HEK293 (cell line): ENCODE measurements around the gene CTDSP2.

Source experiments
- CTCF ChIA-PET: fragments of 350-600 bp; formaldehyde crosslinking; extraction: SDS; loops from one replicate; lab custom pipeline; 2021; ENCODE audit warnings: antibody characterized with exemption; lab: Yijun Ruan, JAX
- POLR2A ChIA-PET: fragments of 300-600 bp; formaldehyde crosslinking; extraction: SDS; loops from one replicate; lab custom pipeline; 2020; ENCODE audit warnings: antibody characterized with exemption, inconsistent platforms; lab: Yijun Ruan, JAX
- H3K27ac ChIP-seq: fragments of 200-500 bp; sonication (Bioruptor generic); 2 replicates; pipeline ENCODE4 v1.5.1; 2014; ENCODE audit warnings: low read depth, low read length, control low read depth, inconsistent platforms; ENCODE audit errors: extremely low read depth
- H3K36me3 ChIP-seq, 2 experiments: fragments of 200-500 bp in 1 of 2; sonication (Bioruptor generic) in 1 of 2; 1 replicate in 1 of 2; 2 replicates in 1 of 2; pipeline ENCODE4 v1.5.1; 2014 to 2017; ENCODE audit warnings: inconsistent platforms in 2 of 2, low read length in 2 of 2; ENCODE audit not compliant: control insufficient read depth in 2 of 2, insufficient read depth in 1 of 2
- H3K4me1 ChIP-seq: fragments of 200-500 bp; sonication (Bioruptor generic); 2 replicates; pipeline ENCODE4 v1.5.1; 2014; ENCODE audit warnings: mild to moderate bottlenecking, low read length, inconsistent platforms; ENCODE audit not compliant: control insufficient read depth, insufficient read depth
- H3K4me3 ChIP-seq: 2 replicates; pipeline ENCODE4 v1.5.1; 2011; ENCODE audit warnings: low read depth, mild to moderate bottlenecking, control low read depth, low read length, moderate library complexity
- H3K9me3 ChIP-seq: fragments of 200-500 bp; sonication (Bioruptor generic); 2 replicates; pipeline ENCODE4 v1.5.1; 2014; ENCODE audit warnings: low read depth, low read length, inconsistent platforms; ENCODE audit not compliant: control insufficient read depth, insufficient read depth
- EGR2 ChIP-seq: fragments of 450-650 bp; formaldehyde crosslinking; IDR thresholded peaks from 2 replicates; pipeline ENCODE4 v1.5.1; 2016; ENCODE audit warnings: low read depth, missing biosample characterization, missing genetic modification characterization
- KLF16 ChIP-seq: fragments of 450-650 bp; formaldehyde crosslinking; IDR thresholded peaks from 2 replicates; pipeline ENCODE4 v1.5.1; 2017; ENCODE audit warnings: missing biosample characterization, missing genetic modification characterization
- REPIN1 ChIP-seq: fragments of 450-650 bp; formaldehyde crosslinking; IDR thresholded peaks from 2 replicates; pipeline ENCODE4 v1.5.1; 2017; ENCODE audit warnings: missing biosample characterization, missing genetic modification characterization, low read depth
- ZBTB48 ChIP-seq: fragments of 450-650 bp; formaldehyde crosslinking; IDR thresholded peaks from 2 replicates; pipeline ENCODE4 v1.5.1; 2016; ENCODE audit warnings: missing biosample characterization, missing genetic modification characterization
- ZBTB7A ChIP-seq: fragments of 450-650 bp; formaldehyde crosslinking; IDR thresholded peaks from 2 replicates; pipeline ENCODE4 v1.5.1; 2016; ENCODE audit warnings: low read depth, missing biosample characterization, missing genetic modification characterization
- ZFP37 ChIP-seq: fragments of 450-650 bp; formaldehyde crosslinking; IDR thresholded peaks from 2 replicates; pipeline ENCODE4 v1.5.1; 2016; ENCODE audit warnings: missing biosample characterization, missing genetic modification characterization
- ZNF354C ChIP-seq: fragments of 450-650 bp; formaldehyde crosslinking; IDR thresholded peaks from 2 replicates; pipeline ENCODE4 v1.5.1; 2016; ENCODE audit warnings: missing biosample characterization, missing genetic modification characterization, low read depth, borderline replicate concordance
- ZNF549 ChIP-seq: fragments of 450-650 bp; IDR thresholded peaks from 2 replicates; pipeline ENCODE4 v1.5.1; 2018; ENCODE audit warnings: missing biosample characterization, missing genetic modification characterization, mild to moderate bottlenecking, inconsistent platforms, moderate library complexity
- ZNF560 ChIP-seq: fragments of 450-650 bp; formaldehyde crosslinking; IDR thresholded peaks from 2 replicates; pipeline ENCODE4 v1.5.1; 2017; ENCODE audit warnings: missing biosample characterization, missing genetic modification characterization, borderline replicate concordance
- ZNF621 ChIP-seq: fragments of 450-650 bp; formaldehyde crosslinking; IDR thresholded peaks from 2 replicates; pipeline ENCODE4 v1.5.1; 2017; ENCODE audit warnings: missing biosample characterization, missing genetic modification characterization
- ZNF654 ChIP-seq: fragments of 450-650 bp; formaldehyde crosslinking; IDR thresholded peaks from 2 replicates; pipeline ENCODE4 v1.5.1; 2016; ENCODE audit warnings: low read depth, missing biosample characterization, missing genetic modification characterization
- ZNF664 ChIP-seq: fragments of 450-650 bp; formaldehyde crosslinking; IDR thresholded peaks from 2 replicates; pipeline ENCODE4 v1.5.1; 2016; ENCODE audit warnings: missing biosample characterization, missing genetic modification characterization
- ZNF707 ChIP-seq: fragments of 450-650 bp; formaldehyde crosslinking; IDR thresholded peaks from 2 replicates; pipeline ENCODE4 v1.5.1; 2016; ENCODE audit warnings: missing biosample characterization, missing genetic modification characterization
- ZNF837 ChIP-seq: fragments of 450-650 bp; formaldehyde crosslinking; IDR thresholded peaks from 2 replicates; pipeline ENCODE4 v1.5.1; 2016; ENCODE audit warnings: missing biosample characterization, missing genetic modification characterization
- TF ChIP-seq, protein P1 (sequence below): fragments of 450-650 bp; formaldehyde crosslinking; IDR thresholded peaks from 2 replicates; pipeline ENCODE4 v1.5.1; 2016; ENCODE audit warnings: missing biosample characterization, missing genetic modification characterization
- TF ChIP-seq, protein P2 (sequence below): fragments of 450-650 bp; formaldehyde crosslinking; conservative IDR thresholded peaks from 2 replicates; pipeline ENCODE4 v1.5.1; 2016; ENCODE audit warnings: low read depth, missing biosample characterization, missing genetic modification characterization
- TF ChIP-seq, protein P3 (sequence below): fragments of 450-650 bp; formaldehyde crosslinking; IDR thresholded peaks from 2 replicates; pipeline ENCODE4 v1.5.1; 2016; ENCODE audit warnings: missing biosample characterization, missing genetic modification characterization

CTDSP2 gene

DNA sequence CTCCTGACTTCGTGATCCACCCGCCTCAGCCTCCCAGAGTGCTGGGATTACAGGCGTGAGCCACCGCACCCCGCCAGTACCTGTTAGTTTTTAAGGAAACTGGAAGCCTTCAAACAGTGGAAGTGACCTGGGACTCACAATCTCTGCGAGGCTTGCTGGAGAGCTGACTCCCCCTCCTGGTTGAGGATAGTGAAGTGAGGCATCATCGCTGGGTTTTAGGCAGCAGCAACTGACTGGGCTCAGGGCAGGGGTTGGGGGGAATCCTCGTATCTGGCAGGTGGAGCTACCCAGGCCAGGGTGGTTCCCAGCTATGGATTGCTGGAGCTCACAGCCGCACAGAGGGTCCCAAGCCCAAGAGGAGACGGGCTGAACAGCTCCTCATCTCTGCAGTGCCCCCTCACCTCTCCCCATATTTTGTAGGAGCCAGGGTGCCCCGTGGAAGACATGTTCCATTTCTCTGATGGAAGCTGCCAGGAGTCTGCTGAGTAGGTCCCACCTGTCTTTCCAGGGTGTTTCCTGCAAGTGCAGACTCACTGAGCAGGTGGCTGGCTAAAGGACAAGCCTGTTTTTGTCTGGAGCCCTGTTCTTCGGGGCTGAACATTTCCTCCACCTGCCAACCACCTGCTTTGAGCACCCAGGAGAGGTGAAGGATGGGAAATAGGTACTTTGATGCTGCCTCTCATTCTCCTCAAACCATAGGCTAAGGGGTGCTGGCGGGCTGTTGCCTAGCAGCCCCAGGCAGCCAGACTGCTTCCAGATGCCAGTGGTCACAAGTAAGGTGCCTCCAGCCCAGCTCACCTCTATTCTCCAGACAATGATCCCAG, 31.1 kb downstream of the CTDSP2 start:
- POLR2A ChIA-PET = no interaction called here
- Histone ChIP-seq H3K4me3 (no peak overlapping the region), H3K36me3 (peaks cover 0 to 20% of the 10 kb centered on the region in 2 experiments; a peak in 2 of 3 replicates), H3K9me3 (no peaks in the 10 kb centered on the region), H3K4me1 (no peaks in the 10 kb centered on the region), H3K27ac (no peak overlapping the region)
- CTCF ChIA-PET = interaction anchor here (1.0 to 4.5 kb wide), 4 partner anchors 13 to 81 kb away, joined by 3 to 27 read pairs (median 4); no protein-coding TSS in a partner anchor
- TF ChIP-seq ZNF654 (tag by site-specific recombination) (peak; percentile 19), ZNF837 (tag by site-specific recombination) (no peak)

DNA sequence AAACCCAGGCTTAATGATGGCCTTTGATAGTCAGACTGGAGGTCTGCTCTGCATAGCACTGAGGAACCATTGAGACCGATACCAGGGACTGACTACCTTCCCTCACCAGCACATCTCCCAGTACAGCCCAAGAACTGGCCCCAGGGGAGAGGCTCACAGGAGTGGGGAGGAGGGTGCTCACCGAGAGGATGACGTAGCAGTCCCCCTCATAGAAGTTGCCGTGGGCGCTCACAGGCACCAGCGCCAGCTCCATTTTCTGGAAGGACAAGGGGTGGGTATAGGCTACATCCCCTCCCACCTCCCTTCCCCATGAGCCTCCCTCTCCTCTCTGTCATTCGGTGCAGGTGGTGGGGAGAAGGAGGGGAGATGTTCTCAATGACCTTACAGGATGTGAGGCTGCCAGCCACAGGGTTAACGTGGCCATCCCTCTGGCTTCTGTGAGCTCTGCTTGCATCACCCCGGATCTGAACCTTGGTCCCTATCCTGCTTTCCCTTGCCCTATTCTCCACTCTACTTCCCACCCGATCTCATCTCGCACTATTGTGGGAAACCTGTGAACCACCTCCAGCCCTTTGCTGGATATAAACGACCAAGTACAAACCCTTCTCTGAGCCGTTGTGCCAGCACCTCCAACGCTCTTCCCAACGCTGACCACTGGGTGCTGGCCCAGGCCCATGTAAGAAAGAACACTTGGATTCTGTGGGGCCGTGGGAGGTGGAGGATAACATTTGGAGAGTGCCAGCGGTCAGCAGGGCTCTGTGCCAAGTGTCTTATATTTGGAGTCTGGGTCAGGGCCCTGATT, 32.4 kb downstream of the CTDSP2 start:
- CTCF ChIA-PET = interaction anchor here (0.8 to 0.9 kb wide), 2 partner anchors 11 to 90 kb away, joined by 3 read pairs; no protein-coding TSS in a partner anchor
- no peak overlapping the region for H3K27ac ChIP-seq
- POLR2A ChIA-PET = no interaction called here
- TF ChIP-seq ZNF837 (tag by site-specific recombination) = no peak
- TF ChIP-seq ZNF621 (tag by site-specific recombination) = no peak
- no peak for TF ChIP-seq ZBTB7A (tag by site-specific recombination)
- no peak for TF ChIP-seq EGR2 (tag by site-specific recombination)
- TF ChIP-seq KLF16 (tag by site-specific recombination) = no peak
- no peak for TF ChIP-seq ZNF354C
- TF ChIP-seq ZNF560 = no peak
- TF ChIP-seq, protein P1, sequence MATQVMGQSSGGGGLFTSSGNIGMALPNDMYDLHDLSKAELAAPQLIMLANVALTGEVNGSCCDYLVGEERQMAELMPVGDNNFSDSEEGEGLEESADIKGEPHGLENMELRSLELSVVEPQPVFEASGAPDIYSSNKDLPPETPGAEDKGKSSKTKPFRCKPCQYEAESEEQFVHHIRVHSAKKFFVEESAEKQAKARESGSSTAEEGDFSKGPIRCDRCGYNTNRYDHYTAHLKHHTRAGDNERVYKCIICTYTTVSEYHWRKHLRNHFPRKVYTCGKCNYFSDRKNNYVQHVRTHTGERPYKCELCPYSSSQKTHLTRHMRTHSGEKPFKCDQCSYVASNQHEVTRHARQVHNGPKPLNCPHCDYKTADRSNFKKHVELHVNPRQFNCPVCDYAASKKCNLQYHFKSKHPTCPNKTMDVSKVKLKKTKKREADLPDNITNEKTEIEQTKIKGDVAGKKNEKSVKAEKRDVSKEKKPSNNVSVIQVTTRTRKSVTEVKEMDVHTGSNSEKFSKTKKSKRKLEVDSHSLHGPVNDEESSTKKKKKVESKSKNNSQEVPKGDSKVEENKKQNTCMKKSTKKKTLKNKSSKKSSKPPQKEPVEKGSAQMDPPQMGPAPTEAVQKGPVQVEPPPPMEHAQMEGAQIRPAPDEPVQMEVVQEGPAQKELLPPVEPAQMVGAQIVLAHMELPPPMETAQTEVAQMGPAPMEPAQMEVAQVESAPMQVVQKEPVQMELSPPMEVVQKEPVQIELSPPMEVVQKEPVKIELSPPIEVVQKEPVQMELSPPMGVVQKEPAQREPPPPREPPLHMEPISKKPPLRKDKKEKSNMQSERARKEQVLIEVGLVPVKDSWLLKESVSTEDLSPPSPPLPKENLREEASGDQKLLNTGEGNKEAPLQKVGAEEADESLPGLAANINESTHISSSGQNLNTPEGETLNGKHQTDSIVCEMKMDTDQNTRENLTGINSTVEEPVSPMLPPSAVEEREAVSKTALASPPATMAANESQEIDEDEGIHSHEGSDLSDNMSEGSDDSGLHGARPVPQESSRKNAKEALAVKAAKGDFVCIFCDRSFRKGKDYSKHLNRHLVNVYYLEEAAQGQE = no peak
- TF ChIP-seq ZBTB48 (tag by site-specific recombination) = no peak
- no peak for TF ChIP-seq REPIN1
- TF ChIP-seq ZNF549 (tag by site-specific recombination) = no peak
- TF ChIP-seq ZFP37 (tag by site-specific recombination) = no peak
- TF ChIP-seq, protein P2, sequence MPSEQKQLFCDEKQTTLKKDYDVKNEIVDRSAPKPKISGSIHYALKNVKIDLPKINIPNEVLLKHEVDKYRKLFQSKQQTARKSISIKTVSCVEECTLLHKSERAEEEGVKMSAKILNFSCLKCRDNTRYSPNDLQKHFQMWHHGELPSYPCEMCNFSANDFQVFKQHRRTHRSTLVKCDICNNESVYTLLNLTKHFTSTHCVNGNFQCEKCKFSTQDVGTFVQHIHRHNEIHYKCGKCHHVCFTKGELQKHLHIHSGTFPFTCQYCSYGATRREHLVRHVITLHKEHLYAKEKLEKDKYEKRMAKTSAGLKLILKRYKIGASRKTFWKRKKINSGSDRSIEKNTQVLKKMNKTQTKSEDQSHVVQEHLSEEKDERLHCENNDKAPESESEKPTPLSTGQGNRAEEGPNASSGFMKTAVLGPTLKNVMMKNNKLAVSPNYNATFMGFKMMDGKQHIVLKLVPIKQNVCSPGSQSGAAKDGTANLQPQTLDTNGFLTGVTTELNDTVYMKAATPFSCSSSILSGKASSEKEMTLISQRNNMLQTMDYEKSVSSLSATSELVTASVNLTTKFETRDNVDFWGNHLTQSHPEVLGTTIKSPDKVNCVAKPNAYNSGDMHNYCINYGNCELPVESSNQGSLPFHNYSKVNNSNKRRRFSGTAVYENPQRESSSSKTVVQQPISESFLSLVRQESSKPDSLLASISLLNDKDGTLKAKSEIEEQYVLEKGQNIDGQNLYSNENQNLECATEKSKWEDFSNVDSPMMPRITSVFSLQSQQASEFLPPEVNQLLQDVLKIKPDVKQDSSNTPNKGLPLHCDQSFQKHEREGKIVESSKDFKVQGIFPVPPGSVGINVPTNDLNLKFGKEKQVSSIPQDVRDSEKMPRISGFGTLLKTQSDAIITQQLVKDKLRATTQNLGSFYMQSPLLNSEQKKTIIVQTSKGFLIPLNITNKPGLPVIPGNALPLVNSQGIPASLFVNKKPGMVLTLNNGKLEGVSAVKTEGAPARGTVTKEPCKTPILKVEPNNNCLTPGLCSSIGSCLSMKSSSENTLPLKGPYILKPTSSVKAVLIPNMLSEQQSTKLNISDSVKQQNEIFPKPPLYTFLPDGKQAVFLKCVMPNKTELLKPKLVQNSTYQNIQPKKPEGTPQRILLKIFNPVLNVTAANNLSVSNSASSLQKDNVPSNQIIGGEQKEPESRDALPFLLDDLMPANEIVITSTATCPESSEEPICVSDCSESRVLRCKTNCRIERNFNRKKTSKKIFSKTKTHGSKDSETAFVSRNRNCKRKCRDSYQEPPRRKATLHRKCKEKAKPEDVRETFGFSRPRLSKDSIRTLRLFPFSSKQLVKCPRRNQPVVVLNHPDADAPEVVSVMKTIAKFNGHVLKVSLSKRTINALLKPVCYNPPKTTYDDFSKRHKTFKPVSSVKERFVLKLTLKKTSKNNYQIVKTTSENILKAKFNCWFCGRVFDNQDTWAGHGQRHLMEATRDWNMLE (tag by site-specific recombination) = no peak
- no peak for TF ChIP-seq ZNF664 (tag by site-specific recombination)
- no peak for TF ChIP-seq ZNF707 (tag by site-specific recombination)
- TF ChIP-seq, protein P3, sequence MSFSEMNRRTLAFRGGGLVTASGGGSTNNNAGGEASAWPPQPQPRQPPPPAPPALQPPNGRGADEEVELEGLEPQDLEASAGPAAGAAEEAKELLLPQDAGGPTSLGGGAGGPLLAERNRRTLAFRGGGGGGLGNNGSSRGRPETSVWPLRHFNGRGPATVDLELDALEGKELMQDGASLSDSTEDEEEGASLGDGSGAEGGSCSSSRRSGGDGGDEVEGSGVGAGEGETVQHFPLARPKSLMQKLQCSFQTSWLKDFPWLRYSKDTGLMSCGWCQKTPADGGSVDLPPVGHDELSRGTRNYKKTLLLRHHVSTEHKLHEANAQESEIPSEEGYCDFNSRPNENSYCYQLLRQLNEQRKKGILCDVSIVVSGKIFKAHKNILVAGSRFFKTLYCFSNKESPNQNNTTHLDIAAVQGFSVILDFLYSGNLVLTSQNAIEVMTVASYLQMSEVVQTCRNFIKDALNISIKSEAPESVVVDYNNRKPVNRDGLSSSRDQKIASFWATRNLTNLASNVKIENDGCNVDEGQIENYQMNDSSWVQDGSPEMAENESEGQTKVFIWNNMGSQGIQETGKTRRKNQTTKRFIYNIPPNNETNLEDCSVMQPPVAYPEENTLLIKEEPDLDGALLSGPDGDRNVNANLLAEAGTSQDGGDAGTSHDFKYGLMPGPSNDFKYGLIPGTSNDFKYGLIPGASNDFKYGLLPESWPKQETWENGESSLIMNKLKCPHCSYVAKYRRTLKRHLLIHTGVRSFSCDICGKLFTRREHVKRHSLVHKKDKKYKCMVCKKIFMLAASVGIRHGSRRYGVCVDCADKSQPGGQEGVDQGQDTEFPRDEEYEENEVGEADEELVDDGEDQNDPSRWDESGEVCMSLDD (tag by site-specific recombination) = no peak
- peaks cover 0 to 23% of the 10 kb centered on the region in 2 experiments; a peak in 2 of 3 replicates for H3K36me3 ChIP-seq
- no peaks in the 10 kb centered on the region for H3K9me3 ChIP-seq
- H3K4me3 ChIP-seq = no peak overlapping the region
- H3K4me1 ChIP-seq = no peaks in the 10 kb centered on the region
